HUDEP-2 (cell line): Measurements from ENCODE around the gene THSD4.

Source experiments
- DNase-seq, 76 experiments: peaks; one replicate each; lab custom pipeline; 2025; ENCODE audit not compliant: unreplicated experiment in 76 of 76; lab: John Stamatoyannopoulos, UW

THSD4 gene

DNA sequence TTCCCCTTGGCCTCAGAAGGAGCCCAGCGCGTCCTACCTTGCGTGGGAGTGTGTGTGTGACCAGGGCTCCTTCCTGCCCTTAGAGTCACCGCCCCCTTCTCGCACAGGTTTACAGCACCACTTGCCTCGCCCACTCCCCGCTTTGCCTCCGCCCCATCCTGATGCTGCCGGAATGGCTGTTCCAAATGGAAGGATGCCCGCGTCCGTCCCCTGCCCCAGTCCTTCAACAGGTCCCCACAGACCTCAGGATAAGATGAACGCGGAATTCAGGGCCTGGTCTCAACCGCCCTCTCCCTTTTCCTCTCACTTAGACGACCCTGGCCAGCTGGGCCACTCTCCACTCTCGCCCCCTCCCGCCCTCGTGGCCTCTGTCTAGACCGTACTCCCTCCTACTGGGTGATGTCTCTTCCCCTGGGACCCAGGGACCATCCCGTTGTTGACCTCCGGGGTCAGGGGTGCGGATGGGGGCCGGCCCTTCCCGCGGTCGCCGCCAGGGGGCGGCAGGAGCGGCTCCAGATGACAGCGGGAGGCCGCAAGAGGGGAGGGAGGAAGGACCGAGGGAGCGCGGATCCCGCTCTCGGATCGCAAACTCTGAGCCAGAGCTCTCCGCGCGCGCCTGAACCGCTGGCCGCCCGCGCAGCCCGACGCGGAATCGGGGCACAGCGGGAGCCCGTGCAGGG lies at the start of gene THSD4:
THSD4 (plus strand) TSS at position 585 of the 680 bp plus-strand sequence.
- peak in 56 of 76 experiments; percentile 0 to 69 (median 32) for DNase-seq

DNA sequence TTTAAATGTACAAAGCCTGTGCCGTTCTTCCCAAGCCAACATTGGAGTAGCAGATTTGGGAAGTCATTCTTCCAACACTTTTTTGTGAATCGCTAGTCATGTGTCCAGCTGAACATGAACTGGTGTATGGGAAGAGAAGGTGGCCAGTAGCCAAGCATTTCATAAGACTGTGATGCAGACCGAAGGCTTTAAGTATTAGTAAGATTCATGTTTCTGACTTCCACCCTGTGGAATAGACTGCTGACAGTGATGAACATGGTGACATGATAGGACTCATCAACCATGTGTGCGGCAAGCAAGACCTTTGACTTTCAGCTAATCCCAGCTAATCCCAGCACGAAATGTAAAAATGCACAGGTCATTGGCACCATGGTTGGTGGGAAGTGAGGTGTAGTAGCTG lies 48.3 kb upstream of the THSD4 start:
- DNase-seq = no peak

DNA sequence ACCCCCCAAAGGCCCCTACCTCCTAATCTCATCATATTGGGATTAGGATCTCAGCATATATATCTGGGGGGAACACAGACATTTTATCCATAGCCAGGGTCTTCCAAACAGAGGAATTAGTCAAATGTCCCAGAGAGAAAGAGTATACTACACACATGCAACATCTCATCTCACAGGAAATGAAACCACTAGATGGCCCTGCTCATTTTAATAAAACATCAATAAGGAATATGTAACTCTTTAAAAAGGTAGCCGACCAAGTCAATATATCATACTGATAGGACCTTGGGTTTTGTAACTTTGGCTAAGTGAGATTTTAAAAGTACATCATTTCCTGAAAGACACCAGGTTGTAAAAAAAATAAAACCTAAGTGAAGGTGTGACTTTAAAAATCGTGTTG lies 45.6 kb upstream of the THSD4 start:
- DNase-seq = no peak

DNA sequence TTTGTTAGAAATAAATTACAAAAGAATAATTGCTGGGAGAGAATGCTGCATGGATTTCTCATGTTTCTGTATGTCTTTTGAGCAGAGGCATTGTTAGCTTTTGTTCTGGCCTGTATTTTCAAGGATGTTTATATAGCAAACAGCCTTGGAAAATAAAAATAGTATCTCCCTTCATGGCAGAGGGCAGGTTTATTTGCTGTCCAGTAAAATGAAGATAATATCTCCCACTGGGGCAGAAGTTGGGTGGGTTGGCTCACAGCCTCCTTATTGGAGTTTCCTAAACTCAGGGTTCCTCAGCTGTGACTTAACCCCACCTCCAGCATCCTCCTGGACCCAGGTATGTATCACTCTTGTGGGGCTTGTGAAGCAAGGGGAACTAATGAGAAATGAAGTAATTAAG lies 43.7 kb upstream of the THSD4 start:
- DNase-seq = no peak

DNA sequence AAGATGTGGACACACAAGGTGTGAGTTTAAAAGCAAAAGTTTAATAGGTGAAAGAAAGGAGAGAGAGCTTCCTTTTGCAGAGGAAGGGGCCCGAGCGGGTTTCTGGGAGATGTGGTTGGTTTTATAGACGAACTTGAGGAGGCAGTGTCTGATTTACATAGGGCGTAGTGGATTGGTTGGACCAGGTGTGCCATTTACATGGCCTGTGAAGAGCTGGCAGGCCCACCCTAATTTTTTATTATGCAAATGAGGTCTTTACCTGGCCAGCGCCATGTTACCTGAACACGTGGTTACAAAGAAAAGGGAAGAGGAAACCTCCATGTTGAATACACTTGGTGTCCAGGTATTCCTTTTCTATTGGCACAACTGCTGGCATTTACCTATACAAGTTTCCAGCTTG lies 42.8 kb upstream of the THSD4 start:
- DNase-seq = no peak

DNA sequence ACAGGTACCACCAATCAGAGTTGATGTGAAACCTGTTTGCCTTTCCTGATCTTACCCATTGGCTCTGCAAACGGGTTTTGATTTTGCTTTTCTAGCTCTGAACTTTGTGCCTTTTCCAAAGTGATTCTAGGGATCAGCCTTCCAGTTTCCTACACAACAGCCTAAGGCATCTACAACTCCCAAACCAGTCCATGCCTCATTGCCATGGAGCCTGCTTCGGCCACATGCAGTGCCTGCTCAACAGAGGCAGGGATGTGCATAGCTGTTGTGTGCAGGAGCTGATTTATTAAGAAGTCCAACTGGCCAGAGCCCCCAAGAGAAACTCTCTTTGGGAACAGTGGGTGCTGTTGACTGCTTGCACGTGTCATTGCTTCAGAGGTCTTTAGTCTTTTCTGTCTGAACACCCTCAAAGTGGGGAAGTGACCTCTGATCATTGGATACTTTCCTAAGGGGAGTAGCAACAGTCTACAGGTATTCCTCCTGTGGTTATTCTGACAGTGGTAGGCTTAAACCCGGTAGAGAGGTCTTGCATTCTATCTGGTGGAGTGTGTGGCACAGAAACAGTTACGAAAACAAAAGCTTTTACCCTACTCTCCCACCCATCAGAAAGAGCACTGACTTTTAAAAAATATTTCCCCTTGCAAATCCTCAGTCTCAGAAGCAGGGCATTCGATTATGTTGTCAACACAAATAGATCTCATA lies 36.6 kb upstream of the THSD4 start:
- DNase-seq = no peak

DNA sequence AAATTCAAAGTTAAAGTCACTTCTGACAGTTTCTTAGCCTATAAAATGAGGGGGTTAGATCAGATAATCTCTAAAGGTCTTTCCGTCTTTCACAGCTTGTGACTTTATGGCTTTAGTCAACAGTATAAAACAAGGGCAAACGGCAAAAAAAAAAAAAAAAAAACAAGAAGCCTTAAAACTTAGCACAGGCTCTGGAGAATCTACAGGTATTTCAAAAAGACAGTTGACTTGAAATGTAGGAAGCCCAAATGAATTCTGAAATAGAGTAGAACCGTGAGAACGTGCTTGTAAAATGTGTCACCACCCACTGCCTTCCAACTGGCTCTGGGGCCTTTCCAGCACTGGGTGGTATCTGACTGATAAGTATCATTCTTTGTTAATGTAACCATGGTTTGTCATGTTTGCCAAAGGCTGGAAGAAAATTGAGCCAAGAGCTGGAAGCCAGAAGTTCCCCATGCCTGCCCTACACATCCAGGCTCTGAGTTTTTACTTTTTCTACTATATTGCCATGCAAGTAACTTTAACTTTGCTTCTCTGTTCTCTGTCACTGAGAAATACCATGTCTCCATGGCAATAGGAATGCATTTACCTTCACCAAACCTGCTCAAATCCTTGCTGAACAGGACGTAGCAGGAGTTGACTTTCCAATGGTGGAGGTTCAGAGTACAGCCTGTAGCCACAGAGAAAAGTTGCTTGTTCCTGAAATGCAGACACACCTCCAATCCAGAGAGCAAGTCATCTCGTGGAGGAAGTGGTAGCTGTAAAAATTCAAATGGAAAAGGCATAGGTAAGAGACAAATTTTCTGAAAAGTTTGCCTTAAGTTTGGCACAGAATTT lies 35.8 kb upstream of the THSD4 start:
- no peak for DNase-seq

DNA sequence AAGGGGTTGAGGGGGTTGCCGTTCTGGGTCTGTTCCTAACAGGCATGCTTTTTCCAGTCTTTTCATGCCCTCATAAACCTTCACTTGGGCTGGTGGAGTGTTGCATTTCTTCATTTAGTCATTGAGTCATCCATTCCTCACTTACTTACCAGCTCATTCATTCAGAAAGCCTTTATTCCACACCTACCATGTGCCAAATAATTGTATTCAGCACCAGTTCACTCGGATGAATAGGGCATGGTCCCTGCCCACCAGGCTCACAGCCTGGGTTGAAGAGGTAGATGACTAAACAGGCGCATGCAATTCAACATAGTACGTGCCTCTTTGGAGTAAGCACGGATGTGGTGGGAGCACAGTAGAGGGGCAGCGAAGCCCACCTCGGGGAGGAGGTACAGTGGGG lies 35.1 kb upstream of the THSD4 start:
- no peak for DNase-seq

DNA sequence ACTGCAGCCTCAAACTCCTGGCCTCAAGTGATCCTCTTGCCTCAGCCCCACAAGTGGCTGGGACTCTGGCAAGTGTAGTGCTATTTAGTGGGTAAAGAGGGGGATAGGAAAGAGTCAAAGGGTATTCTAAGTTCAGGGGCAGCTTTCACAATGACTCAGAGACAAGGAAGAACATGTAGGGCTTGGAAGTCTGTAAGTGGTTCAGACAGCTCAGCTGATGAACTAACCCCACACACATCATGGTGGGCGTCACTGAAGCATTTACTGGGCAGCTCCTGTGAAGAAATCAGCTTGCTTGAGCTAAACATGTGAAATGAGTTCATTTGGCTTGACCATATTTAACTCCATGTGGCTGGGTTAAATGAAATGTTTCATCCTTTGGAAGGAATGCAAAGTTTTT lies 34.6 kb upstream of the THSD4 start:
- DNase-seq = no peak

DNA sequence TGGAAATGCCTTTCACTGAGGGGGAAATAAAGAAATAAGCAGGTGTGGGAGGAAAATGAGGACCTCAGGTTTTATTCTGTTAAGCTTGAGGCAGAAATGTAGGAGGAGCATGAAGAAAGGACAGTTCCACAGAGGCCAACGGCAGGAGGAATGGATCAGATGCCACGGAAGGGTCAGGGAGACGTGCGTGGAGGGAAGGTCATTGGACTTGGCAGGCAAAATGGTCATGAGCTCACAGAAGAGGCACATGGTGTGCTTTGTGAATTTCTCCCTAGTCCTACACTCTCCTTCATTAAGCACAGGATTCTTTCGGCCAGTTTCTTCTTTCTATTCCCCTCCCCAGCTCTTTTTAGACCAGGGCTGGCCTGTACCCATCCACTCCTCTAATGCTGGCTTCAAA lies 32.5 kb upstream of the THSD4 start:
- DNase-seq = no peak

DNA sequence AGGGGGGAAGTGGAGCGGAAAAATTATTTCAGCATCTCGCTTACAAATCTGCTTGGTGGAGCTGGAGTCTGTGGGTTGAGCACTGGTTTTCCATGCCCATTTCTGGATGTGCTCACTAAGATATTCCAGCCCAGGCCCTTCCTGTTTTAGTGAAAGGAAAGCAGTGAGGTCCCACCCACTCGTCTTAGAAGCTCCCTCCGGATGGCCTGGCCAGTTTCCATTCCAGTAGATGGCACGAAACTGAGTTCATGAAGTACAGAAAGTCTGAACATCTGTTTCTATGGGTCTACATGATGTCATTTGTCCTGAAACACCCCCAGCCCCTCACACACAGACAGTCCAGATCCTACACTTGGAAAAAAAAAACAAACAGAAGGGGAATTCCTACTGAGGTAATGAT lies 31.9 kb upstream of the THSD4 start:
- DNase-seq = no peak

DNA sequence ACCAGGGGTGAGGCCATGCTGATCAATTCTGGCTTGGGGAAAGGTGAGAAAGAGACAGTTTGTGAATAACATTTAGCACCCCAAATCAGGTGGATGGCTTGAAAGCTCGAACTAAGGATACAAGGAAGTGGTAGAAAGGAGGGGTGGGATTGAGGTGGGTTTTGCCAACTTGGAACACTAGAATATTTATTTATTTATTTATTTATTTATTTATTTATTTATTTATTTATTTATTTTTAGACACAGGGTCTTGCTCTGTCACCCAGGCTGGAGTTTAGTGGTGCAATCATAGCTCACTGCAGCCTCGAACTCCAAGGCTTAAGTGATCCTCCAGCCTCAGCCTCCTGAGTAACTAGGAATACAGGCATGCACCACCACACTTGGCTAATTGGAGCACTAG lies 31.0 kb upstream of the THSD4 start:
- no peak for DNase-seq

DNA sequence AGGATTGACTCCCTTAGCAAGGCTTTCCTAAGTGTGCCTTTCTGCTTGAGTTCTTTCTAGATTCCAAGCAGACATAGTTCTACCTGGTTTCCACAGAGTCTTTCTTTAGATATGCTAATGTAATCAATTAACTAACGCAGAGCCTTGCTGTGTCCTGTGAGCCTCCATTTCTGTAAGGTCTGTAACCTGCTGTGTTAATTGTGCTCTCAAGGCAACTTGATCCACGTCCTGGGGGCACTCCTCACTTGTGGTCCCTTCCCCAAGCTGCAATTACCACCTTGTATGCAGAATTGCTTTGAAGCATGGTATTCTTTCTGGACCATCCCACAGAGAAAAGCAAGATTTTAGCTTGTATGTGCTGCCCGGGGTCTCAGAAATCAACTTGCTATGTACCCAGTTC lies 29.5 kb upstream of the THSD4 start:
- no peak for DNase-seq

DNA sequence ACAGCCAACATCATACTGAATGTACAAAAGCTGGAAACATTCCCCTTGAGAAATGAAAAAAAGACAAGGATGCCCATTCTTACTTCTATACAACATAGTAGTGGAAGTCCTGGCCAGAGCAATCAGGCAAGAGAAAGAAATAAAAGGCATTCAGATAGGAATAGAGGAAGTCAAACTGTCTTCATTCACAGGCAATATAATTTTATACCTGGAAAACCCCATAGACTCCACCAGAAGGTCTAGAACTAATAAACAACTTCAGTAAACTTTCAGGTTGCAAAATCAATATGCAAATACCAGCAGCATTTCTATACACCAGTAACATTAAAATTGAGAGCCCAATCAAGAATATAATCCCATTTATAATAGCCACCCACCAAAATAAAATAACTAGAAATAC lies 27.1 kb upstream of the THSD4 start:
- DNase-seq = no peak

DNA sequence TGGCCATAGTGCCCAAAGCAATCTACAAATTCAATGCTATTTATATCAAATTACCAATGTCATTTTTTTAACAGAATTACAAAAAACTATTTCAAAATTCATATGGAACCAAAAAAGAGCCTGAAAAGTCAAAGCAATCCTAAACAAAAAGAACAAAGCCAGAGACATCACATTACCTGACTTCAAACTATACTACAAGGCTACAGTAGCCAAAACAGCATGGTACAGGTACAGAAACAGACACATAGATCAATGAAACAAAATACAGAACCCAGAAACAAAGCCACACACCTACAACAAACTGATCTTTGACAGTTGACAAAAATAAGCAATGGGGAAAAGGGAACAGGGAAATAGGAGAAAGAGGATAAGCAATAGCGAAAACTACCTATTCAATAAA lies 26.6 kb upstream of the THSD4 start:
- DNase-seq = no peak

DNA sequence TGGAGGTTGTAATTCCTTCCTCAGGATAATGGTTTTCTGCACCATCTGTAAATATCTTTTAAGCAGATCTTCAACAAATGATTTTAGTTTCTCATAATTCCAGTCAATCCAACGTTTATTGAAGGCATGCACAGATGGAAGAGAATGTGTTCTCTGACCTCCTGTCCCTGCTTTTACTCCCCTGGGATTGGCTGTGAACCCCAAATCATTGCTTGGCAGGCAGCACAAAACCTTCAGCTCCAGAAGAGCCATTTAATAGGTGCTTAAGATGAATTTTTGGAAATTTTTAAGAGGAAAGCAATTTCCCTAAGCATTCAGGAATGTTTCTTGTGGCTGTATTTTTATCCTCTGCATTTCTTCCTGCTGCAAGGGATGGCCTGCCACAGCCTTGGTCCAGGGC lies 25.5 kb upstream of the THSD4 start:
- no peak for DNase-seq

DNA sequence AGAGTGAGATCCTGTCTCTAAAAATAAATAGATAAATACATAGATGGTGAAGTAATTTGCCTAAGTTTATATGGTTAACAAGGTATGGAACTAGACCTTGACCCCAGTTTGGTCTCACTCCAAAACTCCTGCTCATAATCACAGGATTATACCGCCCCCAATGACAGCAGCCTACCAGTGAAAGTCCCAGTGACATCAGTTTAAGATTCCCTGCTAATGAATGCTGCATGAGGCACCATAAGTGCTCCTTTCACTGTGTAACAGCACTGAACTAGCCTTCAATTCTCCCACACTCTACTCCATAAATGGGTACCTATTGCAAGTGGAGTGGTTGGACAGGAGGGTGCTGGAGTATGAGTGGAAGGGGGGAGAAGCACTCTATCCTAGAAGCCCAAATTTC lies 23.7 kb upstream of the THSD4 start:
- DNase-seq = no peak

DNA sequence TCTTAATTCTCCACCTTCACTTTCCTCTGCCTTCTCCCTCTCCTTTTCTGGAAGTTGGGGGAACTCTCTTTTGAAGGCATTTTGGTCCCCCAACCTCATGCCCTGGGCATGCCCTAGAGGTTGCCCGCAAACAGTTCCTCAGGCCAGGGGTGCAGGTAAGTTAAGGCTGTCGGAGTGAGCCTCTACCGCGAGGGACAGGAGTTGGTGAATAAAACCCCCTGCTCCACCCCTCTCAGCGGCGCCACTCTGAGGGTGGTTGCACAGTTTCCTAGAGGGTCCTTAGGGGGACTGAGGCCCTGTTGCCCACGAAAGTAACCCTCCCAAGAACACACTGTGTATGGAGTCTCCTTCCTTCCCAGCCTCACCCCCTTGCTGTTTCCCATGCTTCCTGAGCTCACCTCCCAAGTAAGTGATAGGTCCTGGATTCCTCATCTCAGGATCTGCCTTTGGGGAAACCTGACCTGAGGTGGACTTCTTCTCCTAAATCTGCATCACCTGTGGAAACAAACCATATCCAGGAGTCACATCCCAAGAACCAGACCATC lies 23.1 kb upstream of the THSD4 start:
- no peak for DNase-seq

DNA sequence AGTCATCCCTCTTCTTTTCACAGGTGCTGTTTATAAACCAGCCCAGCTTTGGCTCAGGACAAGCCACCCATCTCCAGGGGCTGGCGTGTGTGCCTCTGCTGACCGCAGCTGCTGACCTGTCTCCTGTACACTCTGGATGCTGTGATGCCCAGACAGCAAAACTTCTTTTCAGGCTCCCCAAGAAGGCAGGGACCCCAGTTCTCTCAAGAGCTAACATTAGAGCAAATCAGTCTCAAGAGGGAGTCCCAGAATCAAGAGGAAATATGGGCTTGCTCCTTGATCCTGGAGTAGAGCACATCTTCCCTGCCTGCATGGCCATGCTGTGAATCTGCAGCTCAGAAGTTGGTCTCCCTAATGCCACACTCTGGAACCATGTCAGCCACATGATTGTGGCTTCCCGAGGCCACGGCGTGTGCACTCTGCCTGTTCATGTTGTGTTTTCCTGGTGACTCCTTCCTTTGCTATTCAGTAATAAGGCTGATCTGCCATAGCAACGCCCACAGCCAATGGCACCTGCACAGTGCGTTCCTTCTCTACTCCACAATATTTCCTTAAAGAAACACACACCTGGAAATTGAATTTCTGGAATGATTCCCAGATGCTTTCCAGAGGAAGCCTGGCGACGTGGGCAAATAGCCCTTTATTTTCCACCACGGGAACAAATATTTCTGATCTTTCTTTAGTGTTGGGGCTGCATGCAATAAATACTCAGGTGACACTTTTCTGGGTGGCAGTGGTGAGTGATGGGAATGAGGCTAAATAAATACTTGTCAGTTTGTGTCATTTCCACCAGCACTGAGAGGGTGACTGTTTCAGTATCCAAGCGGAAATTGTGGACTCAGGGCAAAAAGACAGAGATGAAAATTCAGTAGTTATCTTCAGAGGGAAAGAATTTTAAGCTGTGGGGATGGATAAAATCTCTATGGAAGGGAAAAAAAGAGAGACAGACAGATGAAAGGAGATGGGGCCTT lies 21.9 kb upstream of the THSD4 start:
- DNase-seq = no peak

DNA sequence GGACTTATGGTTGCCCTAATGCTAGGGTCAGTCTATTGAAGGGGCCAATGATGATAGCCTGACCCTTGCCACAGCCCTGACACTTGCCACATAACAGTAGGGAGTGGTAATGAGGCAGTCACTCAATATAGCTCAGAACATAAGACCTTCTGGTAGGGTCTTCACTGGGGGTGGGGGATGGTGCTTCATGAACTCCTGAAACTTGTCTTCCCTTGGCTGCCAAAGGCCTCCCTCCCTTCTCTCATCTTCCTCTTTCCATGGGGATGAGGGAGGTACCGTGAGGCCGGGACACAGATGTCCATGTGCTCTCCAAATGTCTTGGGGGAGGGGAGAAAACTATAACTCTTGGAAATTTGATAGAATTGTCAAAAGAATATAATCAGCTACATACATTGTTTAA lies 21.1 kb upstream of the THSD4 start:
- no peak for DNase-seq
